Caco-2 (cell line): ENCODE results near the gene MTMR11. TPM values are rescaled to one million over a fixed set of nuclear protein-coding genes. Genes with fewer than 3 reads are reported as not detected.

ENCODE experiments used
- BruUV-seq: library from RNA; stranded (reverse); fragments of 400-500 nt; replicated peaks from 2 replicates; lab custom pipeline; 2021; lab: Mats Ljungman, UMichigan
- CTCF ChIA-PET: fragments of 300-600 bp; sonication (Branson Sonifier 250); formaldehyde crosslinking; loops from one replicate; lab custom pipeline; 2022; ENCODE audit warnings: antibody characterized with exemption; lab: Charles Lee
- POLR2A ChIA-PET: fragments of 300-600 bp; sonication (Branson Sonifier 250); formaldehyde crosslinking; loops from one replicate; lab custom pipeline; 2022; ENCODE audit warnings: antibody characterized with exemption; lab: Charles Lee
- DNase-seq, 2 experiments: peaks; one replicate each; pipeline versions ENCODE4 v3.0.0 to v3.0.0-alpha.2; 2020 to 2022
- H3K27me3 ChIP-seq: replicated peaks from 2 replicates; pipeline ENCODE4 v1.6.0; 2011; ENCODE audit warnings: low read length; ENCODE audit not compliant: control insufficient read depth, insufficient read depth
- H3K36me3 ChIP-seq: 2 replicates; pipeline ENCODE4 v1.5.1; 2011; ENCODE audit warnings: low read length; ENCODE audit not compliant: control insufficient read depth, insufficient read depth
- H3K4me1 ChIP-seq: fragments of 250-450 bp; sonication (Bioruptor Pico); 2 replicates; pipeline ENCODE4 v1.5.1; 2020; ENCODE audit warnings: mild to moderate bottlenecking
- H3K4me3 ChIP-seq: 2 replicates; pipeline ENCODE4 v1.5.1; 2011; ENCODE audit warnings: low read depth, mild to moderate bottlenecking, control low read depth, low read length
- H3K9me3 ChIP-seq: fragments of 250-450 bp; sonication (Bioruptor Pico); 2 replicates; pipeline ENCODE4 v1.5.1; 2020; ENCODE audit warnings: mild to moderate bottlenecking, moderate library complexity
- H3K27ac Mint-ChIP-seq: one replicate; pipeline ENCODE4 v1.8.0; 2022; ENCODE audit warnings: mixed read lengths; ENCODE audit not compliant: unreplicated experiment
- H3K27me3 Mint-ChIP-seq: one replicate; pipeline ENCODE4 v1.8.0; 2022; ENCODE audit warnings: mixed read lengths; ENCODE audit not compliant: insufficient read depth, unreplicated experiment
- H3K36me3 Mint-ChIP-seq: one replicate; pipeline ENCODE4 v1.8.0; 2022; ENCODE audit warnings: mild to moderate bottlenecking, mixed read lengths; ENCODE audit not compliant: insufficient read depth, unreplicated experiment
- H3K4me1 Mint-ChIP-seq: one replicate; pipeline ENCODE4 v1.8.0; 2022; ENCODE audit warnings: low read depth, mixed read lengths; ENCODE audit not compliant: unreplicated experiment
- H3K4me3 Mint-ChIP-seq: one replicate; pipeline ENCODE4 v1.8.0; 2022; ENCODE audit warnings: mild to moderate bottlenecking, moderate library complexity, mixed read lengths; ENCODE audit not compliant: unreplicated experiment
- H3K9me3 Mint-ChIP-seq: one replicate; pipeline ENCODE4 v1.8.0; 2022; ENCODE audit warnings: mixed read lengths; ENCODE audit not compliant: unreplicated experiment
- intact Hi-C: fragments of 100-400 bp; cut with micrococcal nuclease; formaldehyde crosslinking; loops from one replicate; pipeline ENCODE4 v1.10.0; 2022; ENCODE audit not compliant: unreplicated experiment
- total RNA-seq: library from RNA; stranded (reverse); gene quantifications from 2 replicates; pipeline ENCODE4 v1.2.3, GENCODE V29; 2022
- TF ChIP-seq, protein P1 (sequence below), 2 experiments: fragments of 200-600 bp in 1 of 2; IDR thresholded peaks; 1 replicate in 1 of 2; 2 replicates in 1 of 2; pipeline versions ENCODE4 v1.5.1 to v1.8.0; 2011 to 2022; ENCODE audit warnings: antibody characterized with exemption in 1 of 2, control low read depth in 1 of 2, inconsistent platforms in 1 of 2, low read depth in 1 of 2, low read length in 1 of 2, mild to moderate bottlenecking in 1 of 2, moderate library complexity in 1 of 2; ENCODE audit not compliant: insufficient read depth in 1 of 2, severe bottlenecking in 1 of 2, unreplicated experiment in 1 of 2

The MTMR11 gene
- total RNA-seq, 1 experiment from 2014 or later, result 2.2 TPM

DNA sequence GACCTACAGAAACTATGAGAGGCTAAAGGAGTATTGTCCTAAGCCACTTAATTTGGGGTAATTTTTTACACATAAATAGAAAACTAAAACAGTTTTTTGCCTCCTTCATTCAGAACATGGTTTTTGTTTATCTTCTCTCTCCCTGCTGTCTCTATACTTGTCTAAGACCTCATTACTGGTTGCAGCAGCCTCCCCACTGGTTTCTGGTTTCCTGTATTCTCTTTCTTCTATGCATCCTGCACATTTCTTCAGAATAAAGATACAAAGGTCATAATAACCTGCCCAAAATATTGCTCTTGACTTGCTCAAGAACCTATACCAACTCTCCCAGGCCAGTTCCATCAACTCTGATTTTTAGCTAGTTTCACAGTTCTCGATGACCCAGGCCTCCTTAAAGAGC is 57.1 kb downstream of the MTMR11 start:
- no peak overlapping the region for H3K27ac Mint-ChIP-seq
- H3K27me3 ChIP-seq, result no peaks in the 10 kb centered on the region
- no peaks in the 10 kb centered on the region for H3K36me3 ChIP-seq
- H3K36me3 Mint-ChIP-seq, result peaks cover 19% of the 10 kb centered on the region
- no peaks in the 10 kb centered on the region for H3K27me3 Mint-ChIP-seq
- H3K9me3 Mint-ChIP-seq, result no peaks in the 10 kb centered on the region
- peaks cover 8% of the 10 kb centered on the region for H3K4me1 Mint-ChIP-seq
- BruUV-seq, result no TSS peak
- H3K9me3 ChIP-seq, result no peaks in the 10 kb centered on the region
- no peak for DNase-seq
- intact Hi-C loops, result no loop called here
- H3K4me3 ChIP-seq, result no peak overlapping the region
- TF ChIP-seq, protein P1, sequence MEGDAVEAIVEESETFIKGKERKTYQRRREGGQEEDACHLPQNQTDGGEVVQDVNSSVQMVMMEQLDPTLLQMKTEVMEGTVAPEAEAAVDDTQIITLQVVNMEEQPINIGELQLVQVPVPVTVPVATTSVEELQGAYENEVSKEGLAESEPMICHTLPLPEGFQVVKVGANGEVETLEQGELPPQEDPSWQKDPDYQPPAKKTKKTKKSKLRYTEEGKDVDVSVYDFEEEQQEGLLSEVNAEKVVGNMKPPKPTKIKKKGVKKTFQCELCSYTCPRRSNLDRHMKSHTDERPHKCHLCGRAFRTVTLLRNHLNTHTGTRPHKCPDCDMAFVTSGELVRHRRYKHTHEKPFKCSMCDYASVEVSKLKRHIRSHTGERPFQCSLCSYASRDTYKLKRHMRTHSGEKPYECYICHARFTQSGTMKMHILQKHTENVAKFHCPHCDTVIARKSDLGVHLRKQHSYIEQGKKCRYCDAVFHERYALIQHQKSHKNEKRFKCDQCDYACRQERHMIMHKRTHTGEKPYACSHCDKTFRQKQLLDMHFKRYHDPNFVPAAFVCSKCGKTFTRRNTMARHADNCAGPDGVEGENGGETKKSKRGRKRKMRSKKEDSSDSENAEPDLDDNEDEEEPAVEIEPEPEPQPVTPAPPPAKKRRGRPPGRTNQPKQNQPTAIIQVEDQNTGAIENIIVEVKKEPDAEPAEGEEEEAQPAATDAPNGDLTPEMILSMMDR (IDR thresholded peaks at IDR 0.05; ENCODE audit: insufficient read depth in 1 of 2, low read depth in 1 of 2, low read length in 1 of 2, severe bottlenecking in 1 of 2, unreplicated experiment in 1 of 2), result no peak
- ChIA-PET CTCF (no interaction called here), POLR2A (no interaction called here)
- no peak overlapping the region for H3K4me3 Mint-ChIP-seq
- peaks cover 4% of the 10 kb centered on the region for H3K4me1 ChIP-seq

Other genes with a start within 250 kb of the MTMR11 start
- not detected in 2 replicates for gene FCGR1A, start 154.2 kb downstream of the MTMR11 start, total RNA-seq
- 22.7 and 22.9 TPM in 2 replicates for gene BOLA1, start 37.3 kb downstream of the MTMR11 start, total RNA-seq
- 4.7 TPM in 2 replicates for gene SV2A, start 19.0 kb downstream of the MTMR11 start, total RNA-seq
- gene SF3B4, start 9.1 kb downstream of the MTMR11 start, total RNA-seq, result 103 and 104 TPM in 2 replicates
- gene OTUD7B, start 73.8 kb upstream of the MTMR11 start, total RNA-seq, result 18.3 and 19.6 TPM in 2 replicates
- 19.8 and 25.0 TPM in 2 replicates for gene VPS45, start 130.9 kb upstream of the MTMR11 start, total RNA-seq
- 2.1 and 3.6 TPM in 2 replicates for gene PLEKHO1, start 213.0 kb upstream of the MTMR11 start, total RNA-seq